GM19468 (cell line): Measurements from ENCODE around the gene RAE1.

Experiments
- ATAC-seq: cut with Tn5 transposase; IDR thresholded peaks from one replicate; pipeline ENCODE4 v1.9.1; 2021; ENCODE audit warnings: mild to moderate bottlenecking, moderate library complexity, moderate number of reproducible peaks; ENCODE audit not compliant: unreplicated experiment; ENCODE audit errors: extremely low read depth

RAE1 gene, protein sequence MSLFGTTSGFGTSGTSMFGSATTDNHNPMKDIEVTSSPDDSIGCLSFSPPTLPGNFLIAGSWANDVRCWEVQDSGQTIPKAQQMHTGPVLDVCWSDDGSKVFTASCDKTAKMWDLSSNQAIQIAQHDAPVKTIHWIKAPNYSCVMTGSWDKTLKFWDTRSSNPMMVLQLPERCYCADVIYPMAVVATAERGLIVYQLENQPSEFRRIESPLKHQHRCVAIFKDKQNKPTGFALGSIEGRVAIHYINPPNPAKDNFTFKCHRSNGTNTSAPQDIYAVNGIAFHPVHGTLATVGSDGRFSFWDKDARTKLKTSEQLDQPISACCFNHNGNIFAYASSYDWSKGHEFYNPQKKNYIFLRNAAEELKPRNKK

DNA sequence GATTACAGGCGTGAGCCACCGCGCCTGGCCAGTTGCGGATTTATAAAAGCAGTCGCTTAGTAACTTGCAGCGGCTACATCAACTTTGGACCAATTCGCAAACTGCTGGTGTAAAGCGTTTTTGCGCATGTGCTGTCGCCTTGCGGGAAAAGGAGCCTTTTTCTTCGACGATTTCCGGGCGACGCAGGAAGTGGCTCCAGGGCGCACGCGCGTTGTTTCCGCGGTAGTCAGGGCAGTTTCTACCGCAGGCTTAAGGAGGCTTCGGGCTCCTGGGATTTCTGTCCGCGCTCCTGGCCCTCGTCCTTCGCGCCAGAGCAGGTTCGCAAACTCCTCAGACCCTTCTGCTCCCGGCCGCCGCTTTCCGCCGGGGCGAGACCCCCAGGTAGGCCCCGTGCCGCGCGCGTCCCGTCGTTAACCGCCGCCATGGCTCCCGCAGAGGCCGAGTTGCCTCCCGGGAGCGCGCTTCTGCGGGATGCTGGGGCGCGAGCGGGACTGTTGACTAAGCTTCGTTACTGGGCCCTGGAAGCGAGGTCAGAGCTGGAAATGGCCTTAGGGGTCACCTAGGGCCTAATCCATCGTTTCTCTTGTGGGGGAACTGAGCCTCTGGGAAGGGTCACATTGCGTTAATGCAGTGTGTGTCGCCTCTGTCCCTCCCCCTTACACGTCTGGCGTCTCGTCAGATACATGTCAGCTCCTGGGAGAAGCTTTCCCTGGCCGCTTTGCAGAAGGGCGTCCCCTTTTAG is at the start of gene RAE1:
TSS of gene RAE1 (plus strand) at position 214 of the 742 bp plus-strand sequence. CDS start 2,784 bp downstream, outside the sequence.
- ATAC-seq: no peak

DNA sequence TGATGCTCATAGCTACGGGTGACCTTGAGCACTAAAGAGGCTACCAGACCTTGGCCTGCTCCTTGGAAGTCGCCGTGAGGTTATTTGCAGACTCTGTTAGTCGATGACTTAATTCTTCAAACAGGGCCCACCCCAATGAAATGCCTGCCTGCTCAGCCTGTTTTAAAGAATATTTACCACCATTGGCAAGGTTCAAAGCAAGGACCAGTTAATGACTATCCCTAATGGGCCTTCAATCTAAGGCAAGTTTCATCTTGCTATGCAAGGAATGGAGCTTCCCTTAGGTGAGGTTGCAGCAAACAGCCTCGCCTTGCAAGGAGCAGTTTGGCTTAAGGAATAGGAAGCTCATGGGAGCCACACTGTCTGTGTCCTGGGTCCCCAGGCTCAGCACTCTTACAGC is 44.3 kb upstream of the RAE1 start:
- ATAC-seq: no peak

GRCh38 chr20:57308451-57309271 is 42.4 kb upstream of the RAE1 start:
- ATAC-seq: no peak

DNA sequence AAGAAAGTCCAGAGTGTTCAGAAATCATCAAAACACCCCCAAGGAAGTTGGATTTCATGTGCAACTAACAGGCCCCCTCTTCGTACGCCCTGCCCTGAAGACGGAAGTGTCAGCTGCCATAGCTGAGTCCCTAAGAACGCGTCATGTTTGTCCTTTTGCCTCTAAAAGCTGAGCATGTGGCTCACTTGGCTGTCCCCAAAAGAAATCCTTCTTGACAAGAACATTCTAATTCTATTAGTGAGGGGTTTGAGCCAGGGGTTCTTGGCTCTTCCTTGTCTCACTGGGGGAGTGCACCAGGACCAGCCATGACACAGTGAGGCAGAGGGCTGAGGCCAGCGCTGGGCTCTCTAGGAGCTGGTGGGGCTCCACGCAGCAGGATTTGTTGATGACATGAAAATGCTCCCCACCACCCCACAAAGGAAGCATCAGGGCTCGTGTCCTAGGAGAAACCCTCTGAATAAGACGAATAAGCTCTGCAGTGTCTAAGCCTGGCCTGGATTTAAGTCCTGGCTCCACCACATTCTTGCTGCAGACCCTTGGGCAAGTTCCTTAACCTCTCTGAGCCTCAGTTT is 41.4 kb upstream of the RAE1 start:
- ATAC-seq: no peak

DNA sequence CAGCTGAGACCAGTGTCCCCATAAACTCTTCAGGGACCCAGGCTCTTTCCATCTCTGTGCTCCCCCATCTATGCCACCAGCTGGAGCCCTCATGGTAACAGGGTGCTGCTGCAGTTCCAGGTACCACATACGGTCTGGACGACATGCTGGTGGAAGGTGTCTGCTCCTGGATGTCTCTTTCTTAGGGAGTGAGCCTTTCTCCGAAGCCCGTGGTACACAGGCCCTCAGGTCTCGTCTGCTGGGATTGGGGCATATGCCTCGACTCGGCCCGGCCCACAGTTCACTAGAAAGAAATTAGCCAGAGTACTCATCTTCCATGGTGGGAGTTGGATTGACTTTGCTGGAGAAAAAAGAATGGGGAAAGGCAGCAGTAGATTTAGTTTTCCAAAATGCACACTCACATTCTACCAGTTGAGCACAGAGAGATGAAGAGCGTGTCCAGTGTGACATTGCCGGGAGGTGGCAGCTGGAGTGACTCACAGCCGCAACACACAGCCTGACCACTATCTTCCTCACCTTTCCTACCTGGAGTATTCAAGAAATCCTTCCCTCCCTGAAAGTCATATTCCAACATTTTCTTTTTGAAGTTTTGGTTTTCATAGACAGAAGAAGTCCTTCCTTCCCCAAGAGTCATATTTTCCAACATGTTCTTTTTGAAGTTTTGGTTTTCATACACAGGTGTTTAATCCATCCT is 40.1 kb upstream of the RAE1 start:
- ATAC-seq: no peak

DNA sequence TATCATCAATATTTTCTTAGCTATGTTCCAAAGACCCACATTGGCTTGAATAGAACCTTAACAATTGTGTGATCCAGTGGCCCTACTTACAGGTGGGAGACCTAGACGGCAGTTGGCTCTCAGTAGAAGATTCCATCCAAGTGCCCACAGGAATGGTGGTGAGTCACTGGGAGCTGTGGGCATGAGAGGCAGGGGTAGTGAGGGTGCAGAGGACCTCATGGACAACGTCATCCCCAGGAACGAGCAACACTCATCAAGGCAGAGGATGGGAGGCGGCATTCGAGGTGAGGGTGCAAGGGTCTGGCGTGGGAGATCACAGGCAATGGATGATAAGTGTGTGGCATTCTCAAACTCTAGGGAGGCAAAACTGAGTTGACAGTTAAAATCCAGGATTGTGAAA is 38.9 kb upstream of the RAE1 start:
- no peak for ATAC-seq

- ATAC-seq: no peak
Measured at GRCh38 chr20:57313230-57313629, 37.8 kb upstream of the RAE1 start.

DNA sequence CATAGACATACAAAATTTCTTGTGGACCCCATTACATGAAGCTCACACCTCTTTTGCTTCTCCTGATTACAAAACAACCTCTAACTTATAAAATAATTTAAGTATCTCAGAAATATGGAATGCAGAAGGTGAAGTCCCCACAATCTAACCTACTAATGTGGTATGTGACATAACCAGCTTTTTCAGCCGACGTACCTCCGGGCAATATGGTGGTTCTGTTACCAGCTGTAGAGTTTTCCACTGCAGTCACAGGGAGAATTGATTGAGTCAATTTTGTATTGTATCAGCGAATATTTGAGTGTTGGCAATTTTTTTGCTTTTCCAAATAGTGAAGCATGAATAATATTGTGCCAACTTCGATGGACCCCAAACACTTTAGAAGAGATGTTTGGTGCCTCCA is 37.1 kb upstream of the RAE1 start:
- ATAC-seq: no peak

DNA sequence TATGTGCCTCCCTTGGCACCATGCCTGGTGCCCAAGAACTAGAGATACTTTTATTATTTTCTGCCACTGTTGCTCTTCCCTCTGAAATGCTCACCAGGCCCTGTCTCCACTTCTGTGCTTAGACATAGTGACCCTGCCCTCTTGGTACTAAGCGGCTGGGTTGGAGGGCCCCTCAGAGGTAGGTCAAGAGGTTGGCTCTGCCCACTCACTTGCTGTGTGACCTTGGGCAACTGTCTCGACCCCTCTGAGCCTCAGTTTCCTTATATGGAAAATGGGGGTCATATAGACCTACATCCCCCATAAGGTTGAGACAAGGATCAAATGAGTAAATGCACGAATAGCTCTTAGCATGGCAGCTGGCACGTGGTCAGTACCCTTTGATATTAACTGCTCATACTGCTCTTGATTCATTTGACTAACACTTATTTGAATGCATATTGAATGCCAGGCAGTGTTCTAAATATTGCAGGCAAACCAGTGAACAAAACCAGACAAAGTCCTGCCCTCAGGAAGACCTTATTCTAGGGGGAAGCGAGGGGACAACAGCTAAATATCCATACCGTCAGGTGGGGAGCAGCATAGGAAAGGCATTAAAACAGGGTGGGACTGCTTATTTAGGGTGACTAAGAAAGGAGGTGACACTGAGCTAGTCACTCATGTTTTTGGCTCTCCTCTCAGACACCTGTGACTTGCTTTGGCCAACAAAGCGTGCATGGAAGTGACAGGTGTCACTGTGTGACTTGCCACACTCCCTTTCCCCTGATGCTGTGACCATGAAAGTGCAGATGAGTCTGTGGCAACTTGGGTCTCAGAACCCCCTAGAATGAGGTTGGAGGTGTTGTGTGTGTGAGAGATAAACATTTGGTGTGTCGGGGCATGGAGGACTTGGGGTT is 35.7 kb upstream of the RAE1 start:
- no peak for ATAC-seq

DNA sequence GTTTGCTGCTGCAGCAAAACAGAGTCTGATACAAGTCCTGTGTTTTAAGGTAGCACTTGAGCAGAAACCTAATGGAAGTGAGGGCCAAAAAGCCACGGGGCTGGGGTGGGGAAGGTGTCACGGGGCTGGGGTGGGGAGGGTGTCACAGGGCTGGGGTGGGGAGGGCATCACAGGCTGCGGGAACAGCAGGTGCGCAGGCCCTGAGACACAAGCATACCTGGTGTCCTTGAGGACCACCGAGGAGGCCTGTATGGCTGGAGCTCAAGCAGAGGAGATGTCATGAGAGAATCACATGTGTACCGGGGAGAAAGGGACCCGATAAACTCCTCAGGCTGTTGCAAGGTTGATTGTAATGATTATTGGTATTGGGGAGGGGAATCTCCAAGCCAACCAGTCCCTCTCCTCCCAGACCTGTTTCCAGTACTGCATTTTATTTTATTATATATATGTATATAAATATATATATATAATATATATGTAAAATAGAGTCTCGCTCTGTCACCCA is 35.0 kb upstream of the RAE1 start:
- ATAC-seq: no peak

DNA sequence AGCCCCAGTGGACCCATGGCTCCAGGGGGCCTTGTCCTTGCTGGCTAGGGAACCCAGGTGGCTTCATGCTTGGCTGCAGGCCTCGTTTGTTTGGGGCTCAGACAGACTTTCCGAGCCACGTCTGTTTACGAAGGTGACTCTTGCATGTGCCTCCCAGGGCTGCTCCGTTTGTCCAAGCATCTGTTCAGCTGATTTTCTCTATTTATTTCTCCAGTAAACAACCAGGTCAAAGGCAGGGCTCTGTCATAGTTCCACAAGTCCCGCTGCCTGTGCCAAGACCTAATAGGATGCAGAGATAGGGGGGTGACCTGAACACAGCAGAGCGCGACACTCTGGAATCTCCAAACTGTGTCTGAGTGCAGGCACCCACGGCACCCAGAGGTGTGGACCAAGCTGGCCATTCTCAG is 34.3 kb upstream of the RAE1 start:
- no peak for ATAC-seq

DNA sequence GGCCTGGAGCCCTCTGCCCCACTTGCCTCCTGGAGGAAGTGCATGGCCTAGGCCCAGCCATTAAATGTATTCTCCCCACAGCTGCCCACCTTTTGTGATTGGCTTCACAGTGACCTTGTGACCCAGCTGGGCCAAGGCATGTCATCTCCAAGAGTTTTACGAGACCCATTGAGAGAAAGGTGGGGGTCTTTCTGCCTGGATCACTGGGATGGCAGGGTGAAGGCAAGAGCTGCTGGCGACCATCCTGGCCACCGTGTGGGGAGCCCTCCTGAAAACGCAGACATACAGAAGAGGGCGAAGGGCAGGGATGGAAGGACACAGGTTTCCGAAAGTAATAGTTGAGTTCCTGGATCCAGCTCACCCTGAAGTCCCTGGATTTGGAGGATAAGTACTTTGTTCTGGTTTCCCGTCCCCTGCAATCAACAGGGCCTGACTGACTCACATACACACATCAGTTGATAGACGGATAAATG is 33.7 kb upstream of the RAE1 start:
- no peak for ATAC-seq

DNA sequence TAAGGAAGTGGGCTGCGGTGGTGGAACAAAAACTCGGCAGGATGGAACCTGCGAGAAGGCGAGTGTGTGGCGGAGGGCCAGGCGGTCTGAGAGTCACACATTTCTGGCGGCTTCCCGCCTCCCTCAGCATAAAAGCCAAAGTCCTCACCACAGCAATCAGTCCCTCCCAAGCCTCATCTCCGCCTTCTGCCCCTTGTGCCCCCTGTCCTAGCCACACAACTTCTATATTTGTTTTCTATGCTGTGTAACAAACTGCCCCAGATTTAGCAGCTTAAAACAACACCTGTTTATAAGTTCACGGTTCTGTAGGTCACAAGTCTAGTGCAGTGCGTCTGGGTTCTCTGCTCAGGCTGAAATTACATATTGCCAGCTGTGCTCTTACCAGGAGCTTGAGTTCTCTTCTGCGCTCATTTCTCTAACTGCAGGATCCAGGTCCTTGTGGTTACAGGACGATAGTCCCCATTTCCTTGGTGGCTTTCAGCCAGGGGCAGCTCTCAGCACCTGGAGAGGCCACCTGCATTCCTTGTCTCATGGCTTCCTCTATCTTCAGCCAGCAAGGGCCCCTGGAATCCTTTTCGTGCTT is 33.2 kb upstream of the RAE1 start:
- ATAC-seq: no peak

- no peak for ATAC-seq
Measured at GRCh38 chr20:57319584-57319983, 31.5 kb upstream of the RAE1 start.

GRCh38 chr20:57320358-57320757 is 30.7 kb upstream of the RAE1 start:
- no peak for ATAC-seq

- no peak for ATAC-seq
Measured at GRCh38 chr20:57321142-57321541, 29.9 kb upstream of the RAE1 start.

DNA sequence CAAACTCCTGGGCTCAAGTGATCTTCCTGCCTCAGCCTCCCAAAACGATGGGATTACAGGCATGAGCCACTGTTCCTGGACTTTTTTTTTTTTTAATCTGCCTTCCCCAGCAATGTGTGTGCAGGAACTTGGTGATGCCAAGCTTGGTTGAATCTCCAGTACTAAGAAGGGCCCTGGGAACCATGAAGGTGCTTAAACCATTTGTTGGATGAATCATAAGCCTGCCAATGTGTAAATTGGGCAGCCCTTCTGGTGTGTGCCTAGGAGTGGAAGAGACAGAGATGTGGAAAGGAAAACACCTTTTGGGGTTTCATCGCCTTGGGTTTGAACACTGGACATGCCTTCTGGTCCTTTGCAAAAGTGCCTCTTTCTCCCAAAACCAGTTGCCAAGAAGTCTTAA is 28.6 kb upstream of the RAE1 start:
- no peak for ATAC-seq

DNA sequence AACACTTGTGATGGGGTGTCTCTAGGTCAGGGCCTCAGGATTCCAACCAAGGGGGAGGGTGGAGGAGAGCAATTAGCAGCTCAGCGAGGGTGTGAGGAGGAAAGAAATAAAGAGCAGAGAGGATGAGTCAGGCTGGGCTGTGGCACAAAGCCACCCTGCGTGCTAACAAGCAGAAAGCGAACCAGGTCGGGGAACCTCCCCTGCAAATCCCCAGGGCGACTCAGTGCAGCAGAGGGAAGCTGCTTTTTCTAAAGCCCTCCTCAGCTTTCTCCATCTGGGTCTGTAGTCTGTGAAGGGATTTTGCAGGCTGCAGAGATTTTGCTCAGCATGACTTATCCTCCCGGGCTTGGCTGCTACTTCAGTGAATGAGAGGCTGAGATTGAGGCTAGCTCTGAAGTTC is 28.0 kb upstream of the RAE1 start:
- ATAC-seq: no peak
